Non-pigmented ciliary epithelial cell (primary cell): ENCODE data around the gene STIL.
"Not testable (repeated sequence)": the region's sequence is repeated elsewhere in the genome, so short reads cannot be mapped to it uniquely, and the experiment has no call there.

ENCODE experiments used
- DNase-seq: peaks from one replicate; pipeline ENCODE4 v3.0.0-alpha.2; 2010; ENCODE audit warnings: low read depth

Gene STIL

DNA sequence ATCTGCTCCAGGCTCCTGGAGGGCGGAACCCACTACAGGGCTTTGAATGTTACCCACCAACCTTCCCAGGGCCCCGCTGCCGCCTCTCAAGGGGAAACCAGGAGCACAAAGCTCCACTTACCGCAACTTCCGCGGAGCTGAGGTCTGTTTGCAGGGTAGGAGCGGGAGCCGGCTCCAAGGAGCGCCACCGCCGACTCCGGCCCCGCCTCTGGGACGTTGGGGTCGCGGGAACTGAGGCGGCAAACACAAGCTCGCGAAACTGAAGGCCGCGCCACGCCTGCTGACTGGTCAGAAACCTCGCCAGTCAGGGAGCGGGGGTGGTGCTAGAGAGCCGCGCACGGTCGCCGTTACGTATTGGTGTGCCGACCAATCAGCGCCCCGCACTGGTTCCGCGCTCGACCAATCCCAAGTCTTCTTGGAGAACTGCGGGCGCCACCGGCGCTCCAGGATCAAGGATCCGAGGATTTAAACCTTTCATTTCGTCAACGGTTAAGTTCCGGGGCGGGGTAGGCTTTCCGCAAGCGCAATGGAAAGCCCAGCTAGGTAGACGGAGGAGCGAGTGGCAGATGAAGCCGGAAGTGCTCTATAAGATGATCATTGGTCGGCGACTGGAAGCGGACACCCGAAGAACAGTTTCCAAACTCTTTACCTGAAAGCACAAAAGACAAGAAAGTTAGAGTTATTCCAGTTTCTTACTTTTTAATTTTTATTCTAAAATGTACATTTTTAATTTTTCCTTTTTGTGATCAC, at the start of gene STIL:
Gene STIL (minus strand): TSS at position 233 of the 750 bp plus-strand sequence. CDS start 3,828 bp downstream, outside the sequence.
- DNase-seq = peak; percentile 99

- DNase-seq = no peak
Measured at GRCh38 chr1:47362828-47363227, 48.9 kb upstream of the STIL start.

GRCh38 chr1:47361380-47361779, 47.4 kb upstream of the STIL start:
- DNase-seq = no peak

GRCh38 chr1:47351305-47351704, 37.4 kb upstream of the STIL start:
- peak; percentile 22 for DNase-seq

GRCh38 chr1:47348246-47348645, 34.3 kb upstream of the STIL start:
- DNase-seq = no peak

DNA sequence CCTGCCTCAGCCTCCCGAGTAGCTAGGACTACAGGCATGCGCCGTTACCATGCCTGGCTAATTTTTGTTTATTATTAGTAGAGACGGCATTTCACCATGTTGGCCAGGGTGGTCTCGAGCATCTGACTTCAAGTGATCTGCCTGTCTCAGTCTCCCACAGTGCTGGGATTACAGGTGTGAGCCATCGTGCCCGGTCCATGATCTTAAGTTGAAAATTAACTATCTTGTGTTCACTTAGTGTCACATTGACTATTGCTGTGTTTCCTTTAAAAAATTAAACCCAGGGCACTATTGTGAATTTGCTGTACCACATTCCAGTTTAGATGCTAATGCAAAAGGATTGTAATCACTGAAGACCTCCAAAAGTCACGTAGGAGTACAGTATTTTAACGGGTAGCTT, 33.8 kb upstream of the STIL start:
- no peak for DNase-seq

DNA sequence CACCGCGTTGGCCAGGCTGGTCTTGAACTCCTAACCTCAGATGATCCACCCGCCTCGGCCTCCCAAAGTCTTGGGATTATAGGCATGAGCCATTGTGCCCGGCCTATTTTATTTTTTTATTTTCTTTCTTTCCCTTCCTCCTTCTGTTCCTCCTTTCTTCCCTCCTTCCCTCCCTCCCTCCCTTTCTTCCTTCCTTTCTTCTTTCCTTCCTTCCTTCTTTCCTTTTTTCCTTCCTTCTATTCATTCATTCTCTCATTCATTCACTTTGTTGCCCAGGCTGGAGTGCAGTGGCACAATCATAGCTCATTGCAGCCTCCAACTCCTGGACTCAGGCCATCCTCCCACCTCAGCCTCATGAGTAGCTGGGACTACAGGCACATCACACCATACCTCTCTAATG, 33.0 kb upstream of the STIL start:
- DNase-seq = not testable (repeated sequence)

DNA sequence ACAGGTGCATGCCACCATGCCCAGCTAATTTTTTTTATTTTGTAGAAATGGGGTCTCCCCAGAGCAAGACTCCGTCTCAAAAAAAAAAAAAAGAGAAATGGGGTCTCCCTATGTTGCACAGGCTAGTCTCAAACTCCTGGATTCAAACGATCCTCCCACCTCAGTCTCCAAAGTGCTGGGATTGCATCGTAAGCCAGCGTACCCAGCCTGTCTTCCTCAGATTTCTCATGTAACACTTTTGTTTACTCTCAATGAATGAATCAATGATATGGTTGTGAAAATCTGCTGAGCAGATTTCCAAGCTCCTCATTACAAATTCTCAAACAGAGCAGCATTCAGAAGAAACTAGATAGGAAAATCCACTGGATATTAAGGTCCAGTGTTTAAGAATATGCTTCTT, 26.3 kb upstream of the STIL start:
- no peak for DNase-seq

DNA sequence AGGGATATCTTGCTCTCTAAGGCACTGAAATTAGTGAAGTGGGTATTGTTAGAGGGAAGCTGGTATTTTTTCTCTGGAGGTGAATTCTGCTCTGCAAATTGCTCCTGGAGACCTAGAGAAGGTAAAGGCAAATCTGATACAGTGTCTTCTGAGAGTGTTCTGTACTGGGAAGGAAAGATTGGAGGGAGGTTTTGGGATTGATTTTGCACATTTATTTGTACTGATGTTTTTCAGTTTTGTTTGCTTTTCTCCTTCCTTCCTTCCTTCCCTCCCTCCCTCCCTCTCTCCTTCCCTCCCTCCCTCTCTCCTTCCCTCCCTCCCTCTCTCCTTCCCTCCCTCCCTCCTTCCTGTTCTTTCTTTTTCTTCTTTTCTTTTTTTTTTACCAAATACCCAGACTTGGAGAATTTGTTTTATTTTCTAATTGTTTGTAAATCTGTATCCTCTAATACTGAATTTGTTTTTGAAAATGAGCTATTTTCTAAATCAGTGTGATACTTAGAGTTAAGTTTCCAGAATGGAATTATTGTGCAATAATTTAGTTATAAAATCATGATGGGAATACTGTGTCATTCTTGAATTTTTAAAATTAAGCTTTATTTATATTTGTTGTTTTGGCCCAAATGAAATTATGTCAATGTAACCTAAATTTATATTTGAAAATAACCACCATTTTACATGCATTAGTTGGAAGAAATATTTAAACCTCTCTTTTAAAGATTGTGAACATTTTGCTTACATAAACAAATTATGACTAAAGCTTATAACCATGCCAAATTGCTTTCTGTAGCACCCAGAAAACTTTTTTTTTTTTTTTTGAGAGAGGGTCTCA, 24.5 kb upstream of the STIL start:
- DNase-seq = no peak

GRCh38 chr1:47337350-47337749, 23.4 kb upstream of the STIL start:
- DNase-seq = no peak

GRCh38 chr1:47334765-47335435, 21.0 kb upstream of the STIL start:
- no peak for DNase-seq

GRCh38 chr1:47333922-47334764, 20.2 kb upstream of the STIL start:
- no peak for DNase-seq

DNA sequence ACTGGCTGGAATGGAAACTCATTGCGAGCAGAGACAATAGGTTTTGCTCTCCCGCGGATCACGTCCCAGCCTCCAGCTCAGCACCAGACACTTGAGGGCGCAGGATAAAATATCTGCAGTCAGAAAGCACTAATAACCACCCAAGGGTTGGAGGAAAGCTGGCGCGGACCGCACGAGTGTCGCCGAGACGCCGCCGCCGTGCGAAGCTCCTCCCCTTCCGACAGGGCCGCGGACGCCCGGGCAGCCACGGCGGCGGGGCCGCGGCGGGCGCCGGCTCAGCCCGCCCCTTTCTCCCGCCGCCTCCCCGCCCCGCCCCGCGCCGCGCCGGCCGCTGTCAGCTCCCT, 19.6 kb upstream of the STIL start, which contains the start of gene CMPK1:
Gene CMPK1 (plus strand): TSS at position 213 of the 344 bp plus-strand sequence. CDS start 156 bp downstream, outside the sequence.
- DNase-seq = no peak

GRCh38 chr1:47332779-47333577, 19.0 kb upstream of the STIL start:
- no peak for DNase-seq

- no peak for DNase-seq
Measured at GRCh38 chr1:47331875-47332274, 17.9 kb upstream of the STIL start.

GRCh38 chr1:47330212-47330611, 16.3 kb upstream of the STIL start:
- no peak for DNase-seq

GRCh38 chr1:47328992-47329391, 15.0 kb upstream of the STIL start:
- DNase-seq = no peak

- no peak for DNase-seq
Measured at GRCh38 chr1:47326271-47326670, 12.3 kb upstream of the STIL start.

- DNase-seq = no peak
Measured at GRCh38 chr1:47325528-47325927, 11.6 kb upstream of the STIL start.

DNA sequence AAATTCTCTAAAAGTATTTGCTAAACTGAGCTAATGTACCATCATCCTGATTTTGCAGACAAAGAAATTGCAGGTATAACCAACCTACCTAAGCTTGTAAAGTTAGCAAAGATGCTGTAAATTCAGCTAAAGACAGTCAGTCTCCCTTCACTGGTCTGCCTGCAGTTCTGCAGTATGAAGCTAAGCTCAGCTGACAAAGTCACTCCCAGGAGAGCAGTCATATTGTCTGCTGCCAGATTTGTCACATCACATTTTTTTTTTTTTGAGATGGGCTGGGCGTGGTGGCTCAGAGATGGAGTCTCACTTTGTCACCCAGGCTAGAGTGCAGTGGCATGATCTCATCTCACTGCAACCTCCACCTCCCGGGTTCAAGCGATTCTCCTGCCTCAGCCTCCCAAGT, 10.7 kb upstream of the STIL start:
- DNase-seq = no peak

- DNase-seq = no peak
Measured at GRCh38 chr1:47323599-47324031, 9.7 kb upstream of the STIL start.
